ENCODE measurements around the gene NCKAP5.
"Not testable (repeated sequence)": the region's sequence is repeated elsewhere in the genome, so short reads cannot be mapped to it uniquely, and the experiment has no call there.

Gene NCKAP5

GRCh38 chr2:133249362-133249761, 318.9 kb downstream of the NCKAP5 start:
- DNase-seq: no peak

DNA sequence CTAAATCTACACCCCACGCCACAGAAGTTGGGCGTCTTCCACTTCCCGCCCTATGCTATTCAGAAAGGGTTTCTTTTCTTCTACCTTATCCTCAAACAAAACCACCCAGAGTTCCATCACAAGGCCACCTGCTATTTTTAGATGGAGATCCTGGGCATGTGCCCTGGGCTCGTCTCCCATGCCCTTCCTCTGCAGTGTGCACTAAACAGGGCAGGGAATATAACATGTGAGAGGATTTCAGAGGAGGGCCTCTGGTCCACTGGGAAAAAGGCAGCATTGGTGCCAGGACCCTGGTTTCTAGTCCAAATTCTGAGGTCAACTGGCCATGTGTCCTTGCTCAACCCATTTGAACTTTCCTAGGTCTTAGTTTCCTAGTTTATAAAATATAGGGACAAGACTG, 320.0 kb downstream of the NCKAP5 start:
- no peak for DNase-seq

GRCh38 chr2:133247631-133248030, 320.6 kb downstream of the NCKAP5 start:
- no peak for DNase-seq

DNA sequence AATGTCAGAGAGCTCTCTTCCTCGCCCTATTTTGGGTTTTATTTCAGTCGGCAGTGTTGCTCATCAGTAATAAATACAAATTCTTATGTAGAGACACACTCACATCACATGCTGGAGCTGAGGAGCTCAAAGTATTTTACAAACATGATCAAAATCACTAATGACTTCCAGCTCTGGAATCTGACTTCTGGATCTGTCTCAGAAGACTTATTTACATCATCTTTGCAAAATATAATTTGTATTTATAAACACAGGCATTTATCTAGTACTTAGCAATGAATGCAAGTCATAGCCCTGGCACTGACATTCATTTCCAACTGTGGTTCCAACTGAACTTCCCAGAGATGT, 327.1 kb downstream of the NCKAP5 start:
- no peak for DNase-seq

DNA sequence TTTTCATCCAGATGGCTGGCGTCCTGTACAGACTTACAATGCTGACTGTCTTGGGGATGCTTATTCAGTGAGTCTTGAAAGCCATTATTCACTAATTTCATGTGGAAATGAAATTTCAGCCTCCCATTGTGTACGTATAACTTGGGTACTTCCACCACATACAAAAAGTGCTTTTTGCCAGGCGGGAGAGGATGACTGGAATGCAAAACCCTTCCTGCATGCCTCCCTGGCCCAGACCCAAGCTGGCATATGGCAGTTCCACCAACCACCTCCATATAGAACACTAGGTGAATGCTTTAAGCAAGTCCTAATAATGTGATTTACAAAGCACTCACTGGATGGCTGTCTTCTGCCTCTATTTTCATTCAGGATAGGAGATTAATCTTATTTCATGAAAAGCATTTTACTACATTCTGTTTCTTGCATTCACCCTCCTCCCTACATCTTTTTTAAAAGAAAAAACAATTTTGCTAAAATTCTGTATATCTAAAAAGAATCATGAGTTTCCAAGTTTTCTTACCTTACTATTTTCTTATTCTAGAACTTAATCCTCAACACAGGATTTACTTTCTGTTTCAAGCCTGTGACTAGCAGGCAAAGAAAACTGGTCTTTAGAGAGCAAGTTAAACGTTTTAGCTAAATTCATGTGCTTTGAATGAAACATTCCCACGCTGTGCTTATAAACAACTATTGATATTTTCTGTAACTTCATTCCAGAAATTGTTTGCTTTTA, 327.6 kb downstream of the NCKAP5 start:
- DNase-seq: no peak

GRCh38 chr2:133235968-133236367, 332.3 kb downstream of the NCKAP5 start:
- no peak for DNase-seq

DNA sequence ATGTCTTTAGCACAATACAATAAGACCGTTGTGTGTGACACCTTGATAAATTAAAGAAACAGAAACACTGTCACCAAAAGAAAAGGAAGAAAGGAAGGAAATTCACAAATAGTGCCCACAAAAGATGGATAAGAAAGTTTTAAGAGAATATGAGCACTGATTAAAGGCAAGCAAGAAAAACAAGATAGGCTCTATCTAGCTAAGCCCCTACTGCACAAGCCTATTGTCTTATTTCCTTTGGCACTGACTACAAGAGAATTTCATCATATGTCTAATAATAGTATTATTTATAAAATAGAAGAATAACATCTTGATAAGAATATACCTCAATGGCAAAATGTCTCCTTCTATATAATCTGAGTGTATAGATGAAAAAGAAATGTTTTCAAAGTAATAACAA, 335.7 kb downstream of the NCKAP5 start:
- DNase-seq: no peak

- DNase-seq: no peak
These were observed 337.0 kb downstream of the NCKAP5 start for GRCh38 chr2:133231264-133231663.

GRCh38 chr2:133229974-133230373, 338.3 kb downstream of the NCKAP5 start:
- no peak for DNase-seq

DNA sequence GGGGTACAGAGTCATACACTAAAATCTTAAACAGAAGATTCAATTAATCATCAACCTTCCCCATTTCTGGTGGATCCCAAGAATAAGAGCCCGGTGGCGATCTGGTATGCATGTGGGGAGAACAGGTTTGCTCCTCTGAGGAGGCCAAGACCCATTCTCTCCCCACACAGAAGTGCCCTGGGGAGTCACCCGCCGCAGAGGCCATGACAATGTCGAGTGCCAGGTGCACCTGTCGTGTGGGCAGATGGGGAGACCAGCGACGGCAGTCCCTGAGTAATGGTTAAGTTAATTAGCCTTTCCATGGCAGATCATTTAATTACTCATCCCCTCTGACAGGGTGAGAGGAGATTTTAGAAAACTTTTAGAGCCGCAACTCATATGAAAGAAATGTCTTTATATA, 345.0 kb downstream of the NCKAP5 start:
- DNase-seq: no peak

DNA sequence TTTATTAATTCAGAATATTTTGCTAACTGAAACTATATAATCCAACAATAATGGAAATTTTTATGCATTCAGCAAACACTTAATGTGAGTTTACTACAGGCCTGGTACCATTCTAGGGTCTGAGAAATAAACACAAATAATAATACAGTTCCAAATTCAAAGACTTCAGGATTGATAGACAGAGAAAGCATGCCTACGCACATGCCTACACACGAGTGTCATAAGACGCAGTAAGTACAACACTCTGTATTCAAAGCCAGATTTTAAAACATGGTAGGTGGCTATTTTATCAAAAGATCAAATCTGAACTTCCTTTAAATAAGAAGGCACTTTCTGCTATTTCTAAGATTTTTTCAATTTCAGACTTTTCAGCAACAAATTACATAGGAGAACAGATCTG, 346.9 kb downstream of the NCKAP5 start:
- no peak for DNase-seq

DNA sequence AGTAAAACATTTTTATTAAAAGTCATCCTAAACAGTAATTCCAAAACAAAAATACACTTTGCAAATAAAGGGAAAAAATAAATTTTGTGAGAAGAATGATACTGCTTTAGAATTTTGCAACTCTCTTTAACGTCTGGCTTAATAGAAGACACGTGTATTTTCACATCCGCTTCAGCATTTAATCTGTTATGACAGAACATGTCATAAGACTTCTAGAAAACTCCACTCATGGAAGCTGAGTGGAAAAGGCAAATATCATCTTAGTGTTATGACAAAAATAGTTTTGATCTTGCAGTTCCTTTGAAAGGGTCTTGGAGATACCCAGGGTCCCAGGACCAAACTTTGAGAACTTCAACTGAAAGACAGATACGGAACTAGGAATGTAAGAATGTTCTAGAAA, 350.1 kb downstream of the NCKAP5 start:
- DNase-seq: no peak

DNA sequence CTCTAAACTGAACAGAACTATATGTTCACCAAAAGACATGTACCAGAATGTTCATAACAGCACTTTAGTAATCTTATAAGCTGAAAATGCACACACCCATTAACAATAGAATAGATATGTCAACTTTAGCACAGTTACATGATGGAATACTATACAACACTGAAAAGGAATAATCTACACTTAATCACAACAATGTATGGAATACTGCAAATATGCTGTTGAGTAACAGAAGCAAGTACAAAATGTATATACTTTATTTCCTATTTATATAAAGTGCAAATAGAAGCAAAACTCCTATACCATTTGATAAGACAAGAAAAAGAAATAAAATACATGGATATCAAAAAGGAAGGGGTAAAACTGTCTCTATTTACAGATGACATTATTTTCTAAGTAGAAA, 352.8 kb downstream of the NCKAP5 start:
- DNase-seq: no peak

GRCh38 chr2:133213651-133214050, 354.6 kb downstream of the NCKAP5 start:
- DNase-seq: no peak

DNA sequence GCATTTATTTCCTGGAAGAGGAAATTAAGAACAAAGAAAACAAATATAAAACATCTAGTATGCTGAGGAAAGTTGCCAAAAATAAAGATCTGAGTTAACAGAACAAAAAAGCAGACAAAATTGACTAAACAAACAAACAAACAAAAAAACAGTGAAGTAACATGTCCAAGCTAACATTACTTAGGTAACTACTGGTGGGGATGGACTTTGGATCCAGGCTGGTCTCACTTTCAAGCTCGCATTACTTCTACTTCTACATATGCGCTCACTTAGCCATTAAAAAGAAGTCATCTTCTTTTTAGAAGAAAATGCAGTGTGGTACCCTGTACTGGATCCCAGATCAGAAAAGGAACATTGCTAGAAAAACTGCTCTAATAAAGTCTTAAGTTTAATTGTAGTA, 358.9 kb downstream of the NCKAP5 start:
- DNase-seq: no peak

- not testable (repeated sequence) for DNase-seq
These were observed 361.6 kb downstream of the NCKAP5 start for GRCh38 chr2:133206666-133207065.

DNA sequence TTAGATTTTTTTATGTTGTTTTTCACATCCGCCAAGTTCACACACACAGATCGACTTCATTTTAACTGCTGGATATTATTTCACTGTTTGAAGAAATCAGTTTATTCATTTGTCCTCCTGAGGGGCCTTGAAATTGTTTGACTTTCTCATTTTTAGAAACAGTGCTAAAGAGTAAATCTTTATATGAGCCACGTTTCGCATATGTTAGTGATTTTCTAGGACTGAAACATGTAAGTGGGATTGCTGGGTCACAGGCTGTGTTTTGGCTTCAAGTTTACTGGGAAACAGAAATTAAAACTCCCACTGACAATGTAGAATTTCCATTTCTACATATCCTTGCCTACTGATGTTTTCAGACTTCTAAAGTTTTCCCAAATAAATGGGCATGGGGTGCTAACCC, 363.8 kb downstream of the NCKAP5 start:
- DNase-seq: no peak

DNA sequence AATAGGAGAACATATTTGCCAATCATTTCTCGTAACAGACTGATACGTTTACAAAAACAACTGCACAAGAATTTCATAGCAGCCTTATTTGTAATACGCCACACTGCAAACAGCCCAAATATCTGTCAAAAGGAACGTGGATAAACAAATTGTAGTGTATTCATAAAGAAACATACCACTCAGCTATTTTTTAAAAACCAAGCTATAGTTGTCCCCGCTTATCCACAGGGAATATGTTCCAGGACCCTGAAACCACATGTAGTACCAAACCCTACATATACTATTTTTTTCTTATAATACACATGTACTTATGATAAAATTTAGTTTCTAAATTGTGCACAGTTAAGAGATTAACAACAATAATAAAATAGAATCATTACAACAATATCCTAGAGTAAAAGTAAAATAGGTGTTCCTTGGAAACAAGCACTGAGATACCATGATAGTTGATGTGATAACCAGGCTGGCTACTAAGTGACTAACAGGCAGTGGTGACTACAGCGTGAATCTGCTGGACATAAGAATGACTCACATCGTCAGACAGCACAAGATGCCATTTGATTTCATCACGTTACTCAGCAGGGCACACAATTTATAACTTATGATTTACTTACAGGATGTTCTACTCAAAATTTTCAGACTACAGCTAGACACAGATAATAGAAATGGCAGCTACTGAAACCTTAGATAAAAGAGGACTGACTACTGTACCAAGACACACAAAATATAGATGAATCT, 367.4 kb downstream of the NCKAP5 start:
- DNase-seq: no peak

DNA sequence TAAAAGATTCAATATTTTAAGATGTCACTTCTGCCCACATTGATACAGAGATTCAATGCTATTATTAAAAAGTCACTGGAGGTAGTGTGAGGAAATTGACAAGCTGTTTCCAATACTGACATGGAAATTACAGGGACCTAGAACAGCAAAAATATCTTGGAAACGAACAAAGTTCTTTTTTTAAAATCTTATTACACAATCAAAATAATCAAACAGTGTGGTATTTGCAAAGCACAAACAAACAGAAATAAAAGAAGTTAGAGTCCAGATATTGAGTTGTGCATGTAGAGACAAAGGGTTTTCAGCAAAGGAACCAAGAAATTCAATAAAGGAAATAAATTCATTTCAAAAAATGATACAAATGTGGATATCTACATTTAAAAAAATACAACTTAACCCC, 369.6 kb downstream of the NCKAP5 start:
- no peak for DNase-seq

- no peak for DNase-seq
These were observed 371.1 kb downstream of the NCKAP5 start for GRCh38 chr2:133197156-133197555.

DNA sequence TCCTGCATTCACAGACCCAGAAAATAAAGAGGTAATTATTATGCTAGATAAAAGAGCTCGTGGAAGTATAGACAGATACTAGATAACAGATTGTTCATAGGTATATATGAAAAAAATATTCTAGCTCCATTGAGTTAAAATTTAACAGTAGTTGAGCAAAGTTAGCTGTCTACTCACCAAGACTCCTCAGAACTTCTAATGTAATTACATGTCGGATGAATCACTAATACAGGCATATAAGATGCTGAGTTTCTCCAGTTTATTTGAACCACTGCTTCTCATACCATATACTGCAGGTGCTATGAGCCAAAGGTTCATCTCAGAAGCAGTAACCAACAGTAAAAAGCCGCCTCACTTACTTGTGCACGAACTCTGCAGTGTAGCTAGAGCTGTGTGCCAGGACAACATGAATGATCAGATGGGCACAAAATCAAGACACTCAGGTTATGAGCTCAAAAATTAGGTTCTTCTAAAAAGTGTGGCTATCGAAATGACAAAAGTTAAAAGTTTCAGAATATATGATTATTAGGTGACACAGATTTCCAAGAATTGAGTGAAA, 373.4 kb downstream of the NCKAP5 start:
- DNase-seq: no peak

- DNase-seq: no peak
These were observed 374.0 kb downstream of the NCKAP5 start for GRCh38 chr2:133194362-133194655.

GRCh38 chr2:133193544-133194361, 374.5 kb downstream of the NCKAP5 start:
- DNase-seq: no peak

DNA sequence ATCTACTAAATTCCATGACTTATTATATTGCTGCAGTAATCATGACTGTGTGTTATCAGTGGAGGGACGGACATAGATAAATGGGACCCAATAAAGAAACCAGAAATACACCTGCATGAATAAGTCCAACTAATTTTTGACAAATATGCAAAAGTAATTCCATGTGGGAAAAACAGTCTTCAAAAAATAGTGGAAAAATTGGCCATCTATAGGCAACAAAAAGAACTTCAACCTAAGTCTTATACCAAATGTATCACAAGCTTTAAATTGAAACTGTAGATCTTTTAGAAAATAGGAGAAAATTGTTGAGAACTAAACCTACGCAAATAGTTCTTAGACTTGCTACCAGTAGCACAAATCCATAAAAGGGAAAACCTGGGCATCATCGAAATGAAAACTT, 376.2 kb downstream of the NCKAP5 start:
- no peak for DNase-seq
